Endothelial cell of umbilical vein (primary cell): Measurements from ENCODE around the gene TNNI3K. TPM values are rescaled to one million over a fixed set of nuclear protein-coding genes. Genes with fewer than 3 reads are reported as not detected.

ENCODE experiments used
- BruUV-seq: library from RNA; stranded (reverse); fragments of 400-500 nt; replicated peaks from 2 replicates; lab custom pipeline; 2021; lab: Mats Ljungman, UMichigan
- CTCF ChIA-PET: fragments of 300-600, 350-600 bp; sonication (Branson Sonifier 250); formaldehyde crosslinking; loops from one replicate; lab custom pipeline; 2021; ENCODE audit warnings: antibody characterized with exemption, inconsistent platforms; lab: Charles Lee
- POLR2A ChIA-PET: fragments of 300-600, 350-600 bp; sonication (Branson Sonifier 250); formaldehyde crosslinking; loops from one replicate; lab custom pipeline; 2021; ENCODE audit warnings: antibody characterized with exemption, inconsistent platforms; lab: Charles Lee
- DNase-seq: peaks from one replicate; pipeline ENCODE4 v3.0.0-alpha.2; 2011; ENCODE audit warnings: low read depth, low spot score
- FAIRE-seq: peaks from 2 replicates; lab custom pipeline; 2011; peaks lifted over from hg19 to GRCh38; lab: Jason Lieb, UNC
- H2AFZ ChIP-seq: 2 replicates; pipeline ENCODE4 v1.6.0; 2012; ENCODE audit warnings: low read depth, low read length, control low read depth, inconsistent platforms
- H3K27ac ChIP-seq: 2 replicates; pipeline ENCODE4 v1.5.1; 2011; ENCODE audit warnings: low read depth, mild to moderate bottlenecking, control low read depth, low read length, moderate library complexity; ENCODE audit not compliant: insufficient read depth
- H3K27me3 ChIP-seq, 2 experiments: 2 replicates each; pipeline versions ENCODE4 v1.6.0 to v1.6.1; 2011; ENCODE audit warnings: low read length in 2 of 2, mixed read lengths in 1 of 2; ENCODE audit not compliant: control insufficient read depth in 2 of 2, insufficient read depth in 2 of 2
- H3K36me3 ChIP-seq, 2 experiments: 2 replicates in 1 of 2; 3 replicates in 1 of 2; pipeline ENCODE4 v1.5.1; 2011; ENCODE audit warnings: low read length in 2 of 2, mild to moderate bottlenecking in 1 of 2, moderate library complexity in 1 of 2; ENCODE audit not compliant: control insufficient read depth in 2 of 2, insufficient read depth in 2 of 2; ENCODE audit errors: extremely low read depth in 1 of 2
- H3K4me1 ChIP-seq: 3 replicates; pipeline ENCODE4 v1.5.1; 2011; ENCODE audit warnings: mild to moderate bottlenecking, low read length; ENCODE audit not compliant: control insufficient read depth, insufficient read depth; ENCODE audit errors: extremely low read depth
- H3K4me2 ChIP-seq: 2 replicates; pipeline ENCODE4 v1.6.1; 2011; ENCODE audit warnings: low read length, control low read depth, mixed read lengths; ENCODE audit not compliant: insufficient read depth
- H3K4me3 ChIP-seq, 3 experiments: fragments of 200-600 bp in 1 of 3; sonication (generic), shearing (Covaris generic) in 1 of 3; replicated peaks in 1 of 3; 2 replicates each; pipeline ENCODE4 v1.5.1; 2011 to 2016; ENCODE audit warnings: control low read depth in 3 of 3, low read length in 3 of 3, mild to moderate bottlenecking in 2 of 3, inconsistent platforms in 1 of 3, low read depth in 1 of 3, moderate library complexity in 1 of 3; ENCODE audit not compliant: insufficient read depth in 1 of 3
- H3K79me2 ChIP-seq: 2 replicates; pipeline ENCODE4 v1.6.0; 2012; ENCODE audit warnings: low read length, inconsistent platforms; ENCODE audit not compliant: control insufficient read depth, insufficient read depth
- H3K9ac ChIP-seq: replicated peaks from 2 replicates; pipeline ENCODE3; 2011; ENCODE audit warnings: low read length, control low read depth; ENCODE audit not compliant: insufficient read depth; ENCODE audit errors: extremely low read depth
- H3K9me1 ChIP-seq: replicated peaks from 3 replicates; pipeline ENCODE4 v1.6.0; 2011; ENCODE audit warnings: mild to moderate bottlenecking, low read length; ENCODE audit not compliant: control insufficient read depth, insufficient read depth; ENCODE audit errors: extremely low read depth
- H3K9me3 ChIP-seq: replicated peaks from 2 replicates; pipeline ENCODE4 v1.5.1; 2012; ENCODE audit warnings: low read length, inconsistent platforms; ENCODE audit not compliant: control insufficient read depth, insufficient read depth
- H4K20me1 ChIP-seq: replicated peaks from 2 replicates; pipeline ENCODE3; 2011; ENCODE audit warnings: mild to moderate bottlenecking, low read length; ENCODE audit not compliant: control insufficient read depth, insufficient read depth; ENCODE audit errors: extremely low read depth
- CTCF ChIP-seq, 2 donors: IDR thresholded peaks; 1 replicate in 1 of 2; 2 replicates in 1 of 2; pipeline ENCODE4 v1.5.1; 2011; ENCODE audit warnings: low read length in 2 of 2, mild to moderate bottlenecking in 2 of 2, moderate library complexity in 2 of 2, control low read depth in 1 of 2, inconsistent platforms in 1 of 2, low read depth in 1 of 2; ENCODE audit not compliant: insufficient read depth in 1 of 2; ENCODE audit errors: extremely low read depth in 1 of 2
- EZH2 ChIP-seq: IDR thresholded peaks from 2 replicates; pipeline ENCODE4 v1.6.1; 2012; ENCODE audit warnings: borderline replicate concordance, low read depth, mild to moderate bottlenecking, moderate library complexity, low read length, inconsistent platforms; ENCODE audit not compliant: severe bottlenecking
- FOS ChIP-seq: IDR thresholded peaks from 2 replicates; pipeline ENCODE4 v1.6.1; 2011; ENCODE audit warnings: mild to moderate bottlenecking, low read length, moderate library complexity, borderline replicate concordance; ENCODE audit not compliant: insufficient read depth
- GATA2 ChIP-seq: IDR thresholded peaks from 2 replicates; pipeline ENCODE4 v1.7.0; 2011; ENCODE audit warnings: low read depth, mild to moderate bottlenecking, moderate library complexity, mixed read lengths, low read length; ENCODE audit not compliant: insufficient read length, insufficient read depth
- JUN ChIP-seq: IDR thresholded peaks from 2 replicates; pipeline ENCODE4 v1.6.1; 2011; ENCODE audit warnings: borderline replicate concordance, low read depth; ENCODE audit not compliant: insufficient read length, insufficient read depth
- MAX ChIP-seq: IDR thresholded peaks from 2 replicates; pipeline ENCODE4 v1.6.1; 2011; ENCODE audit not compliant: insufficient read depth, insufficient read length
- MYC ChIP-seq: IDR thresholded peaks from one replicate; pipeline ENCODE4 v1.6.1; 2011; ENCODE audit warnings: mild to moderate bottlenecking, low read depth, low read length
- POLR2A ChIP-seq: IDR thresholded peaks from 2 replicates; pipeline ENCODE4 v1.6.1; 2012; ENCODE audit warnings: low read depth, mild to moderate bottlenecking, control low read depth, low read length
- POLR2AphosphoS5 ChIP-seq: IDR thresholded peaks from 2 replicates; pipeline ENCODE4 v1.6.1; 2012; ENCODE audit warnings: low read depth, mild to moderate bottlenecking, control low read depth, low read length, moderate library complexity; ENCODE audit not compliant: insufficient read depth
- dilution Hi-C: fragments of 300-500 bp; cut with MboI; formaldehyde crosslinking; loops from one replicate; pipeline ENCODE4 v1.15.0; 2019; ENCODE audit warnings: low sequenced_read_pairs; ENCODE audit not compliant: extremely low pct_ligation_motif_present
- intact Hi-C: fragments of 100-400 bp; cut with micrococcal nuclease; formaldehyde crosslinking; loops from one replicate; pipeline ENCODE4 v1.10.0; 2022
- polyA plus RNA-seq, 4 experiments: library from polyadenylated mRNA; depleted of rRNA in 3 of 4; stranded (reverse) in 3 of 4; unstranded in 1 of 4; fragments of >200 nt; gene quantifications; 2 replicates each; pipeline versions ENCODE4 v1.2.1 to v1.2.3, GENCODE V29; 2011 to 2012; ENCODE audit warnings: missing spikeins in 1 of 4
- total RNA-seq: library from RNA; stranded (reverse); gene quantifications from 2 replicates; pipeline ENCODE4 v1.2.3, GENCODE V29; 2021

The TNNI3K gene
- total and polyA plus RNA-seq, 2 donors (not counting 3 experiments of a cell fraction or from before 2014, with no cell fraction given) = 0.69 TPM; not detected in 1

- H3K27ac ChIP-seq = no peak overlapping the region
- DNase-seq = no peak
- no TSS peak for BruUV-seq
- H3K9ac ChIP-seq = no peak overlapping the region
- H4K20me1 ChIP-seq = no peaks in the 10 kb centered on the region
- no peaks in the 10 kb centered on the region for H3K4me1 ChIP-seq
- H2AFZ ChIP-seq = no peak overlapping the region
- FAIRE-seq = no peak
- no peaks in the 10 kb centered on the region for H3K9me3 ChIP-seq
- H3K36me3 ChIP-seq = no peaks in the 10 kb centered on the region
- no peaks in the 10 kb centered on the region for H3K79me2 ChIP-seq
- POLR2A ChIA-PET = no interaction called here
- no peak for TF ChIP-seq POLR2AphosphoS5
- TF ChIP-seq MAX = no peak
- TF ChIP-seq FOS = no peak
- no peak for TF ChIP-seq CTCF (IDR thresholded peaks at IDR 0.05; ENCODE audit: extremely low read depth in 1 of 2, insufficient read depth in 1 of 2, low read depth in 1 of 2, low read length in 2 of 2)
- no peak for TF ChIP-seq POLR2A
- TF ChIP-seq MYC = no peak
- no peak for TF ChIP-seq GATA2
- no peak for TF ChIP-seq JUN
- no peak for TF ChIP-seq EZH2
- intact Hi-C loops = no loop called here
- no peak overlapping the region for H3K4me3 ChIP-seq
- dilution Hi-C loops = no loop called here
- no peak overlapping the region for H3K4me2 ChIP-seq
- H3K9me1 ChIP-seq = no peaks in the 10 kb centered on the region
- no peaks in the 10 kb centered on the region for H3K27me3 ChIP-seq
- CTCF ChIA-PET = no interaction called here
These were observed 161.7 kb downstream of the TNNI3K start for GRCh38 chr1:74396933-74397332.
